DMS 273 (cell line): ENCODE results near the gene PCDHB14.
"Not testable (repeated sequence)": the region's sequence is repeated elsewhere in the genome, so short reads cannot be mapped to it uniquely, and the experiment has no call there.

ENCODE experiments used
- DNase-seq: peaks from one replicate; lab custom pipeline; 2025; ENCODE audit not compliant: unreplicated experiment; lab: John Stamatoyannopoulos, UW

The PCDHB14 gene

GRCh38 chr5:141208478-141208877 lies 14.7 kb upstream of the PCDHB14 start, which contains the start of gene PCDHB12:
PCDHB12 (plus strand) TSS chr5:141208719; CDS start chr5:141208908, 189 bp downstream.
- no peak for DNase-seq

GRCh38 chr5:141210281-141210680 lies 12.9 kb upstream of the PCDHB14 start:
- DNase-seq: not testable (repeated sequence)

DNA sequence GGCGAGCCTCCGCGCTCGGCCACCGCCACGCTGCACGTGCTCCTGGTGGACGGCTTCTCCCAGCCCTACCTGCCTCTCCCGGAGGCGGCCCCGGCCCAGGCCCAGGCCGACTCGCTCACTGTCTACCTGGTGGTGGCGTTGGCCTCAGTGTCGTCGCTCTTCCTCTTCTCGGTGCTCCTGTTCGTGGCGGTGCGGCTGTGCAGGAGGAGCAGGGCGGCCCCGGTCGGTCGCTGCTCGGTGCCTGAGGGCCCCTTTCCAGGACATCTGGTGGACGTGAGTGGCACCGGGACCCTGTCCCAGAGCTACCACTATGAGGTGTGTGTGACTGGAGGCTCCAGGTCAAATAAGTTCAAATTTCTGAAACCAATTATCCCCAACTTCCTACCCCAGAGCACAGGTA lies 12.3 kb upstream of the PCDHB14 start:
- DNase-seq: not testable (repeated sequence)

DNA sequence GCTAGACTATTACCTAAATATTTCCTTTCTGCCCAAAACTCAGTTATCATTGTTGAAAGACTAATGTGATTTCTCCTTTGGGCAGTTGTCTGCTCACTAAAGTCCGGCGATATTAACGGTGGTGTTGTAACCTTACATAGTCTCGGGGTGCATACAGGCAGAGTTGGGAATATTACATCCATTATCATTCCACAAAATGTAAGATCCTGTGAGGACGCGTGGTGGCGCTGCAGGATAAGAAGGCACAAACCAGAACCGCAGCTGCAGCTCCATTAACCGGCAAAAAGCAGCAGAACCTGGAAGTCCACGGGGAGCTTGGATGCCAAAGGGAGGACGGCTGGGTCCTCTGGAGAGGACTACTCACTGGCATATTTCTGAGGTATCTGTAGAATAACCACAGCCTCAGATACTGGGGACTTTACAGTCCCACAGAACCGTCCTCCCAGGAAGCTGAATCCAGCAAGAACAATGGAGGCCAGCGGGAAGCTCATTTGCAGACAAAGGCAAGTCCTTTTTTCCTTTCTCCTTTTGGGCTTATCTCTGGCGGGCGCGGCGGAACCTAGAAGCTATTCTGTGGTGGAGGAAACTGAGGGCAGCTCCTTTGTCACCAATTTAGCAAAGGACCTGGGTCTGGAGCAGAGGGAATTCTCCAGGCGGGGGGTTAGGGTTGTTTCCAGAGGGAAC lies 9.3 kb upstream of the PCDHB14 start, which contains the start of gene PCDHB13:
Gene PCDHB13 (plus strand): TSS at position 264 of the 684 bp plus-strand sequence. CDS start 205 bp downstream, at position 469.
- peak; percentile 56 for DNase-seq

GRCh38 chr5:141214583-141214982 lies 8.6 kb upstream of the PCDHB14 start:
- not testable (repeated sequence) for DNase-seq

DNA sequence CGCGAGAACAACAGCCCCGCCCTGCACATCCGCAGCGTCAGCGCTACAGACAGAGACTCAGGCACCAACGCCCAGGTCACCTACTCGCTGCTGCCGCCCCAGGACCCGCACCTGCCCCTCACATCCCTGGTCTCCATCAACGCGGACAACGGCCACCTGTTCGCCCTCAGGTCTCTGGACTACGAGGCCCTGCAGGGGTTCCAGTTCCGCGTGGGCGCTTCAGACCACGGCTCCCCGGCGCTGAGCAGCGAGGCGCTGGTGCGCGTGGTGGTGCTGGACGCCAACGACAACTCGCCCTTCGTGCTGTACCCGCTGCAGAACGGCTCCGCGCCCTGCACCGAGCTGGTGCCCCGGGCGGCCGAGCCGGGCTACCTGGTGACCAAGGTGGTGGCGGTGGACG lies 7.6 kb upstream of the PCDHB14 start:
- DNase-seq: not testable (repeated sequence)

DNA sequence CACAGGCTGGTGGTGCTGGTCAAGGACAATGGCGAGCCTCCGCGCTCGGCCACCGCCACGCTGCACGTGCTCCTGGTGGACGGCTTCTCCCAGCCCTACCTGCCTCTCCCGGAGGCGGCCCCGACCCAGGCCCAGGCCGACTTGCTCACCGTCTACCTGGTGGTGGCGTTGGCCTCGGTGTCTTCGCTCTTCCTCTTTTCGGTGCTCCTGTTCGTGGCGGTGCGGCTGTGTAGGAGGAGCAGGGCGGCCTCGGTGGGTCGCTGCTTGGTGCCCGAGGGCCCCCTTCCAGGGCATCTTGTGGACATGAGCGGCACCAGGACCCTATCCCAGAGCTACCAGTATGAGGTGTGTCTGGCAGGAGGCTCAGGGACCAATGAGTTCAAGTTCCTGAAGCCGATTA lies 7.1 kb upstream of the PCDHB14 start:
- DNase-seq: not testable (repeated sequence)

DNA sequence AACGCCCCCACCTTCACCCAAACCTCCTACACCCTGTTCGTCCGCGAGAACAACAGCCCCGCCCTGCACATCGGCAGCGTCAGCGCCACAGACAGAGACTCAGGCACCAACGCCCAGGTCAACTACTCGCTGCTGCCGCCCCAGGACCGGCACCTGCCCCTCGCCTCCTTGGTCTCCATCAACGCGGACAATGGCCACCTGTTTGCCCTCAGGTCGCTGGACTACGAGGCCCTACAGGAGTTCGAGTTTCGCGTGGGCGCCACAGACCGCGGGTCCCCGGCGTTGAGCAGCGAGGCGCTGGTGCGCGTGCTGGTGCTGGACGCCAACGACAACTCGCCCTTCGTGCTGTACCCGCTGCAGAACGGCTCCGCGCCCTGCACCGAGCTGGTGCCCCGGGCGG lies 1.7 kb downstream of the PCDHB14 start:
- DNase-seq: not testable (repeated sequence)

DNA sequence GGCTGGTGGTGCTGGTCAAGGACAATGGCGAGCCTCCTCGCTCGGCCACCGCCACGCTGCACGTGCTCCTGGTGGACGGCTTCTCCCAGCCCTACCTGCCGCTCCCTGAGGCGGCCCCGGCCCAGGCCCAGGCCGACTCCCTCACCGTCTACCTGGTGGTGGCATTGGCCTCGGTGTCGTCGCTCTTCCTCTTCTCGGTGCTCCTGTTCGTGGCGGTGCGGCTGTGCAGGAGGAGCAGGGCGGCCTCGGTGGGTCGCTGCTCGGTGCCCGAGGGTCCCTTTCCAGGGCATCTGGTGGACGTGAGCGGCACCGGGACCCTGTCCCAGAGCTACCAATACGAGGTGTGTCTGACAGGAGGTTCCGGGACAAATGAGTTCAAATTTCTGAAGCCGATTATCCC lies 2.3 kb downstream of the PCDHB14 start:
- DNase-seq: not testable (repeated sequence)

- DNase-seq: no peak
Measured at GRCh38 chr5:141234109-141234667, 11.0 kb downstream of the PCDHB14 start.

GRCh38 chr5:141235922-141236321 lies 12.8 kb downstream of the PCDHB14 start:
- not testable (repeated sequence) for DNase-seq

GRCh38 chr5:141236516-141237313 lies 13.6 kb downstream of the PCDHB14 start:
- DNase-seq: no peak

GRCh38 chr5:141241496-141241895 lies 18.4 kb downstream of the PCDHB14 start:
- DNase-seq: no peak

DNA sequence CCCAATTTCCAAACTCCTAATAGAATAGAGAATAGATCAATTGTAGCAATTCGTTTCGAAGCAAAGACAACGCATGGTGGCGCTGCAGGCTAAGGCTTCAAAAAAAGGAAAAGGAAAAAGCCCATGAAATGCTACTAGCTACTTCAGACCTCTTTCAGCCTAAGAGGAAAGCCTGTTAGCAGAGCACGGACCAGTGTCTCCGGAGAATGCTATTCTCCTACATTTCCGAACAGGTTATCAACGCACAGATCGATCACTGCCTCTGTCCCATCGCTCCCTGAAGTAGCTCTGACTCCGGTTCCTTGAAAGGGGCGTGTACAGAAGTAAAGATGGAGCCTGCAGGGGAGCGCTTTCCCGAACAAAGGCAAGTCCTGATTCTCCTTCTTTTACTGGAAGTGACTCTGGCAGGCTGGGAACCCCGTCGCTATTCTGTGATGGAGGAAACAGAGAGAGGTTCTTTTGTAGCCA lies 22.1 kb downstream of the PCDHB14 start, which contains the start of gene PCDHB15:
Gene PCDHB15 (plus strand): TSS at position 146 of the 468 bp plus-strand sequence. CDS start 184 bp downstream, at position 330.
- DNase-seq: peak; percentile 37

DNA sequence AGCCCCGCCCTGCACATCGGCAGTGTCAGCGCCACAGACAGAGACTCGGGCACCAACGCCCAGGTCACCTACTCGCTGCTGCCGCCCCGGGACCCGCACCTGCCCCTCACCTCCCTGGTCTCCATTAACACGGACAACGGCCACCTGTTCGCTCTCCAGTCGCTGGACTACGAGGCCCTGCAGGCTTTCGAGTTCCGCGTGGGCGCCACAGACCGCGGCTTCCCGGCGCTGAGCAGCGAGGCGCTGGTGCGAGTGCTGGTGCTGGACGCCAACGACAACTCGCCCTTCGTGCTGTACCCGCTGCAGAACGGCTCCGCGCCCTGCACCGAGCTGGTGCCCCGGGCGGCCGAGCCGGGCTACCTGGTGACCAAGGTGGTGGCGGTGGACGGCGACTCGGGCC lies 23.8 kb downstream of the PCDHB14 start:
- not testable (repeated sequence) for DNase-seq

DNA sequence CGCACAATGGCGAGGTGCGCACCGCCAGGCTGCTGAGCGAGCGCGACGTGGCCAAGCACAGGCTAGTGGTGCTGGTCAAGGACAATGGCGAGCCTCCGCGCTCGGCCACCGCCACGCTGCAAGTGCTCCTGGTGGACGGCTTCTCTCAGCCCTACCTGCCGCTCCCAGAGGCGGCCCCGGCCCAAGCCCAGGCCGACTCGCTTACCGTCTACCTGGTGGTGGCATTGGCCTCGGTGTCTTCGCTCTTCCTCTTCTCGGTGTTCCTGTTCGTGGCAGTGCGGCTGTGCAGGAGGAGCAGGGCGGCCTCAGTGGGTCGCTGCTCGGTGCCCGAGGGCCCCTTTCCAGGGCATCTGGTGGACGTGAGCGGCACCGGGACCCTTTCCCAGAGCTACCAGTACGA lies 24.3 kb downstream of the PCDHB14 start:
- not testable (repeated sequence) for DNase-seq

DNA sequence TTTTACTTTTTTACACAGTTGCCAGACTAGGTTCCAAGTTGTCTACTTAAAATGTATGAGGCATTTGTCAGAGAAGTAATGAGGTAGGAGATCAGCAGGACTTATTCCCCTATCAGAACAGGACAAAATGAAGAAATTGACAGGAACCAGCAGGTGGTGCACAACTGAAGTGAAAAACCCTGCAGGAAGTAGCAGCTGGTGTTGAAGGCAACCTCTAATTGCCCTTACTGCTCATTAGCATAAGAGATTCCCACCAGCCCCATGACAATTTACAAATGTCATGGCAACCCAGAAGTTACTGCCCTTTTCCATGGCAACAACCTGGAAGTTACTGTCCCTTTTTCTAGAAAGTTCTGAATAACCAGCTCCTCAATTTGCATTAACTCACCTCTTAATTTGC lies 27.4 kb downstream of the PCDHB14 start:
- peak; percentile 90 for DNase-seq

- no peak for DNase-seq
Measured at GRCh38 chr5:141258464-141258863, 35.3 kb downstream of the PCDHB14 start.

DNA sequence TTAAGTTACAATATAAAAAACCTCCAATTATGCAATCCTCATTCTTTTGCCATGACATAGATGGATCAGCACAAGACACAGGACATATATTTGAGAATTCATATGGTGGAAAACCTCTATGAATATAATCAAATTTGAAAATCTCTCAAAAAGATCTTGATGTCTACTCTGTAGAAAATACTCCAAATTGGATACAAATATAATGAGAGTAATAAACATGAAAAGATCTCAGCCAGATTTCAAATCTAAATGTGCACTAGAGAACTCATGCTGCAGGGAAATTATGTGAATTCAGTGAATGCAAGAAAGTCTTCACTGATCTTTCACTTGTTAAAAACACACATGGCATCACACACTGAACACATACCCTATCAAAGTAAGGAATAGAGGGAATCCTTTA lies 35.8 kb downstream of the PCDHB14 start:
- DNase-seq: no peak

- peak; percentile 28 for DNase-seq
Measured at GRCh38 chr5:141260458-141261237, 37.5 kb downstream of the PCDHB14 start.

- DNase-seq: no peak
Measured at GRCh38 chr5:141261238-141261546, 38.0 kb downstream of the PCDHB14 start.
